A549 (cell line): ENCODE measurements around the gene CEP72.

Source experiments
- CHD4 ChIP-seq: fragments of 200-600 bp; sonication (generic); IDR thresholded peaks from 2 replicates; pipeline ENCODE4 v1.6.1; 2016; ENCODE audit warnings: antibody characterized with exemption, mild to moderate bottlenecking, borderline replicate concordance
- HMGXB4 ChIP-seq: fragments of 250-450 bp; sonication (Bioruptor Pico); IDR thresholded peaks from 2 replicates; pipeline ENCODE4 v1.5.0; 2021; ENCODE audit warnings: mild to moderate bottlenecking, moderate library complexity, borderline replicate concordance
- HOXA7 ChIP-seq: fragments of 250-450 bp; sonication (Bioruptor Pico); IDR thresholded peaks from 2 replicates; pipeline ENCODE4 v1.5.0; 2020; ENCODE audit warnings: mild to moderate bottlenecking, moderate library complexity
- ZFP36 ChIP-seq: fragments of 450-650 bp; IDR thresholded peaks from 2 replicates; pipeline ENCODE4 v1.6.1; 2014; ENCODE audit warnings: borderline replicate concordance; ENCODE audit not compliant: partially characterized antibody

GRCh38 chr5:595285-595875 is 16.8 kb upstream of the CEP72 start:
- TF ChIP-seq ZFP36 (no peak), CHD4 (no peak), HMGXB4 (CRISPR knock-in tag) (no peak), HOXA7 (no peak)
